HL-60/S4 treated with phorbol 12-myristate 13-acetate at 8.2 ng/mL for 4 days and 3 days (cell line): Measurements from ENCODE around the gene CNOT2.

Experiments used
- in situ Hi-C: fragments of 300-500 bp; cut with MboI; formaldehyde crosslinking; loops from 2 replicates; pipeline ENCODE4 v1.15.0; 2022; ENCODE audit warnings: low sequenced_read_pairs

Gene CNOT2

DNA sequence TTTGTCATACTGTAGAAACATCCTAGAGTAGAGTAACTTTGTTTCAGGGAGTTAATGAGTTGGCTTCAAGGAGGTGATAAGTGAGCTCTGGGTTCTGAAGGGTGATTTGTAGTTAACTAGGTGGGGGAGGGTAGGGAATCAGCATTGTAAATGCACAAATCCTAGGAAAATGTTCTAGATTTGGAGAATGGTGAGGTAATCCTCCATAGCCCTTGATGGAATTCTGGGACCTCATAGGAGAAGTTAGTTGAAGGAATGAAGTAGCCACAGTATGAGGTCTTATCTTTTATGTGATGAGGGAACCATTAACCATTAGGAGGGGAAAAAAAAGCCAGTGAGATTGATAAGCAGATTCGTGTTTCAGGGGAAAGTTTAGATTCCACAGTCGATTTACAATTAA lies 8.0 kb downstream of the CNOT2 start:
- in situ Hi-C loops: no loop called here

DNA sequence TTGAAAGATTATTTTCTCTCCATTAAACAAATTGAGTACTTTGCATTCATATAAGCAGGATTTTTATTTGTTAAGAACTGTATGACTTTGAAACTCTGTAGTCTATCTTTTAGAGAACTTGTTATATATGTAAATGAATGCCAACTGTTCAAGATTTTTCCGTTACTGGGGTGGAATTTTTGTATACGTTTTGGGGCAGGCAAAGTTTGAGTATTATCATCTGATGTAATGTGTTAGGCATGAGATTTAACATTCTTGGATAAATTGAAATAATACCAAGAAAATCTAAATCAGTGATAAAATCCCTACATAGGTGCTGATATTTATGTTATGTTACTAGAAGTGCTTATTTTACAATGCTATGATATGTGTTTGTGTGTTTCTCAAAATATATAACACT lies 8.4 kb downstream of the CNOT2 start:
- in situ Hi-C loops: no loop called here

DNA sequence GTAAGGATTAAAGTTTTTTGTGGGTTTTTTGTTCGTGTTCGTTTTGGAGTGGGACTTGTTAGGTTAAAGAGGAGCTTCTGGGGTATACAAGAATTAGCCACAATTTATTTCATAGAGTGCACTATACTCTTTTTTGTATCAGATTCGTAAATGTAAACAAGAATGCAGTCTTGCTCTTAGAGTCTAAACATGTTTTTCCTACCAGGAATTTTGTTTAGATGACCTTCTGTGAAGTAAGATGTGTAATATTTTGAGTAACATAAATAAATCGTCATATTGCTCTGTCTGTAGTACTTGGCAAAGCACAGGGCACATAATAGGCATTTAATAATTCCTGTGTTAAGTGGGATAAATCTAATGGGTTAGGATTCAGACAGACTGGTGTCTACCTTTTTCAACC lies 9.6 kb downstream of the CNOT2 start:
- in situ Hi-C loops: no loop called here

DNA sequence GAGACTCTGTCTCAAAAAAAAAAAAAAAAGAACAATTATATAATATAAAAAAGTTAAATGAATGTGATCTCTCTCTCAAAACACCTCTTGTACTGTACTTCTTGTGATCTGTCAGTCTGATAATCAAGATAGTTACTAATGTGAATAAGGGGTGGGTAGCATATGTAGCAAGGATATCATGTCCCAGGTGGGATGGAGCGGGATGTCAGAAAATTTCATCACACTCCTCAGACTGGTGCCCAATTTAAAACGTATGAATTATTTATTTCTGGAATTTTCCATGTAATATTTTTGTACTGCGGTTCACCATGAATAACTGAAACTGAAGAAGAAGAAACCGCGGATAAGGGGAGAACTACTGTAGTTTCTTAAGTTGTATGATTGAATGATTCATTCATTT lies 11.0 kb downstream of the CNOT2 start:
- in situ Hi-C loops: no loop called here

DNA sequence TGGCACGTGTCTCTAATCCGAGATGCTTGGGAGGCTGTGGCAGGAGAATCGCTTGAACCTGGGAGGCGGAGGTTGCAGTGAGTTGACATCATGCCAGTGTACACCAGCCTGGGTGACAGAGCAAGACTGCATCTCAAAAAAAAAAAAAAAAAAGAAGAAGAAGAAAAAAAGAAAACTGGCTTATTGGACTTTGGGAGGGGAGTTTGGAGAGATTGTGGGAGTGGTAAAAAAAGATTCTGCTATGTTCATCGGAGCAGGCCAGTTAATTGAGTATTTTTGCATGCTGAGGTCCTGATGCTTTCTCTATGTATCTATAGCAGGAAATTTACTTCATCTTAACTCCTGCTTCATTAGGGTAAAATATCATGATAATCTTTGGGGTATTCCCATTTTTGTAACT lies 11.6 kb downstream of the CNOT2 start:
- in situ Hi-C loops: no loop called here

DNA sequence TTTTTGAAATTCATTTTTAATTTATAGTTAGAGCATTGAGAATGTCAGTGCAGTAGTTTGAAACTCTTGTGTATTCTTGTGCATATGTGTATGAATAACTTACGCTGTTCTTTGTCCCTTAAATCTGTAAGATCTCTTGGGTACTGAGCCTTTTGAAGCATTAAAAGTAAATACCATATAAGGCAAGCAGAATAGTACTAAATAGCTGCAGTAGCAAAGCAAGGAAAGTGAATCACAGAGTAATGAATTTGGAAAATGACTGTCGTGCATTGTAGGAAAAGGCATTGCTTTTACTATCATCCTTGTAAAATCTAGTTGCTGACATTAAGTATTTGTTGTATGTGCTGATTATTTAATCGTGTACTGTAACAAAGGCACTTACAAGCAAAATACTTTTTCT lies 12.1 kb downstream of the CNOT2 start:
- in situ Hi-C loops: no loop called here

DNA sequence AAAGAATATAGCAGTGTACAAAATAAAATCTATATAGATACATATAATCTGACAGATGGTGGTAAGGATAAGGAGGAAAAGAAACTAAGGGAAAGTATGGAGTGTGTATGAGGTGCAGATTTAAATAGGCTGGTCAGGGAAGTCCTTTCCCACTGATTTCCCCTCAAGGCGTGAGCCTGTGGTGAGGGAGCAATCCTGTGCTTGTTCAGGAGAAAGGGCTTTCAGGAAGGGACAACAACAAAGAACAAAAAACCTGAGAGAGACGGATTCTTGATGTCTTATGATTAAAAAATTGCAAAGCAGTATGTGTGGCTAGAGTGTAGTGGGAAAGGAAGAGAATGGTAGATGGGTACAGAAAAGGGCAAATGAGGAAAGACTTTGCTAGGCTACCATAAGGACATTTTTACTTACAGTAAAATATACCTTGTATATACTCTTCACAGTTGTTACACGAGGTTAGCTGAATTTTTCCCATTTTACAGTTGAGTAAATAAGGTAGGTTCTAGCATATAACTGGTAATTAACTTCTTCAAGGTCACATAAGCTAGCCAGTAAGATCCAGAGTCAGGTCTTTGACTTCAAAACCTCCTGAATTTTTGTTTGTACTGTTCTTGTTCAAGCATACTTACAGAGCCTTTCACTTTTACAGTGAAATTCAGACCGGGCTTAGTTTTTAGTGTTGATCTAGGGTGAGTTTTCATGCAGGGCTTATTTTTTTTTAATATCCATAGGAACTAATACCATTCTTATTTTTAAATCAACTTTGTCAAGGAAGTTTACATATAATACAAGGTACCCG lies 15.6 kb downstream of the CNOT2 start:
- in situ Hi-C loops: no loop called here

DNA sequence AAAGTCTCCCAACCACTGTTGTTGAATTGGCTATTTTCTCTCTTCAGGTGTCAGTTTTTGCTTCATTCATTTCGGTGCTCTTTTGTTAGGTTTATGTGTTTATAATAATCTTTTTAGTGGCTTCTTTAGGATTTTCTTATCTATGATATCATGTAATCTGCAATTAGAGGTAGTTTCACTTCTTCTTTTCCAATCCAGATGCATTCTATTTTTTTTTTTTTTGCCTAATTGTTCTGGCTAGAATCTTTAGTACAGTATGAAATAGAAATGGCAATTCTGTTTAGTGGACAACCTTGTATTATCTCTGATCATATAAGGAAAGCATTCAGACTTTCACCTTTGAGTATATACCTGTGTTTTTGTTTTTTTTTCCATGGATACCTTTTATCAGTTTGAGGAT lies 17.4 kb downstream of the CNOT2 start:
- in situ Hi-C loops: no loop called here

DNA sequence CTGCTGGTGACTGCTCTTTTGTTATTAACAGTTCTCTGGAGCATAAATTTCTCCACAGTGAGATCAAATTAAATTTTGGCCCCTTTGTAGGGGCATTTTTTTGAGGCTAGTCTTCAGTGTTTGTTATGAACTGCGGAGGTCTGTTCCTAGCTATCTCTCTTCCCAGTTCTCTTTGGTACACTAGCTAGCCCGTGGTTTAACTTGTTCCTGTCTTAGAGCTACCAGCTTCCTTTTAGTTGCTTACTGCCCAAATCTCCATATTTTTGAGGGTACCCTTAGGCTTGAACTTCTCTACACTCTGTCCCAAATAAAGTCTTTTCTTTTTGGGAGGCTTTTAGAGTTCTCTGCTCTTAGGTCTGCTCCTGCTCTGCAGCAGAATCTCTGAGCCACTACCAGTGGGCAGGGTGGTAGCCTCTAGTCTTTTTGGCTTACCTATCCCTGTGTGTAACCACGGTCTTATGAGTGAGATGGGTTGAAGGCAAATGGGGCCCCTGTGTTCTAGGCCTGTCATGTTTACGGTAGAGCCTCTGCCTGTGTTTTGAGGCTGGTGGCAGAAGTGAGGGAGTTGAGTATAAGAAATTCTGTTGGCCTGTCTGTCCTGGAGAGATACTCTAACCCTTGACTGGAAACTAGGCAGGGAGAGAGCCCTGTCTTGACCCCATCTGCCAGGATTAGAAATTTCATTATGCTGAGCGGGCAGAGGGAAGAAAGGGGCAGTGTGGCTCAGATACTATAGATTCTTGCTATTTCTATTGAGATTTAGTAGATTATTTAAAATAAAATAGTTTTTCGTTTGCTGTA lies 21.0 kb downstream of the CNOT2 start:
- in situ Hi-C loops: no loop called here

DNA sequence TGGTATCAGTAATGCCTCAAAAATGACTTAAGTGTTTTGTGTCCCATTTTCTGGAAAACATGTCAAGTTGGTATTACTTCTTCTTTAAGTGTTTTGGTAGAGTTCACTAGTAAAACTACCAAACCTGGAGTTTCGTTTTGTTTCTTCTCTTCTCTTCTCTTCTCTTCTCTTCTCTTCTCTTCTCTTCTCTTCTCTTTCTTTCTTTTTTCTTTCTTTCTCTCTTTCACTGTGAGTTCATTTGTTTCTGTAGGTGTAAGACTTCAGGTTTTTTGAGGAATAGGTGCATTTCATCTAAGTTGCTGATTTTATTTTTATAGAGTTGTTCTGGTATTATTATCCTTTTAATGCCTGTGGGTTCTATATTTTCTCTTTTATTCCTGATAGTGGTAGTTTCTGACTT lies 21.9 kb downstream of the CNOT2 start:
- in situ Hi-C loops: no loop called here

DNA sequence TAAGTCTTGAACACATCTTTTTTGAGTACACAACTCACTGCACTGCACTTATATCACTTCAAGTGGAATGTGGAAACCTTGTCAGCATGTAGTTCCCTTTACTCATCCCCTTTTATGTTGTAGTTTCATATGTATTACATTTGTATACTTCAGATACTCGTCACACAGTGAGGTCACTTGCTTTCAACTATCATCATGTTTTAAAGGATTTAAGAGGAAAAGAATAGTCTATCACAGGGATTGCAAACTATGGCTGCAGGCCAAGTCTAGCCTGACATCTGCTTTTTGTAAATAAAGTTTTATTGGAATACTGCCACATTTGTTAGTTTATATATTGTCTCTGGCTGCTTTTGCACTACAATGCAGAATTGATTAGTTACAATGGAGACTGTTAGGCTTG lies 24.3 kb downstream of the CNOT2 start:
- in situ Hi-C loops: no loop called here

DNA sequence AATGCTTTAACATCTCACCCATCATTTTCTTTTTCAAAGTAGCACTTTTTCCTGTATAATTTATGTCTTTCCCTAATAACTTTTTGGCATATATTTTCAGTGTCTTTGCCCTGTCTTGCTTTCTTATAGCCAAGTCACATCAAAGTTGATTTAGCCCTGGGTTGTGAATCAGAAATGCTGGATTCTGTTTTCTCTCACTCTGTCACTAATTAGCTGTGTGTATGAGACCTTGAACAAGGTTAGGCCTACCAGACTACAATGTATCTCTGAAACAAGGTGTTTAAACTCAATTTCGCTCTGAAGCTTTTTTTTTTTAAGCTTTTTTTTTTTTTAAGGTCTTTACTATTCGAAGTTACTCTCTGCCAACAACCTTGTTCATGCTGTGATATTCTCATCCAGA lies 25.7 kb downstream of the CNOT2 start:
- in situ Hi-C loops: no loop called here

DNA sequence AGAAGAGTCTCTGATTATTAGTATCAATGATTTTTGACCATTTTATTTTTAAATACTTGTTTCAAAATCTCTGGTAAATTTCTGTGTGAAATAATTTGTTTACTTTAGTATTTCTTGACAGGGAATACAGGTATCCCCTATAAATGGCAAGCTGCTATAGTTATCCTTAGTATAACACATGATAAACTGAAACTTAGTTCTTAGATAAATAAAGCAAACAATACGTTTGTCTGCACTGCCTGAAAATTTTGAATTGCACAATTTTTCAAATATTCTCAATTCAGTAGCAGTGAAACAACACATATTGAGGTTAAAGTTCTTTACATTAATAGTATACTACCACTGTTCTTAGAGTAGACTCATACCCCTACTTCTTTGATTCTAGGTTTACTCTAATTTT lies 26.9 kb downstream of the CNOT2 start:
- in situ Hi-C loops: no loop called here

DNA sequence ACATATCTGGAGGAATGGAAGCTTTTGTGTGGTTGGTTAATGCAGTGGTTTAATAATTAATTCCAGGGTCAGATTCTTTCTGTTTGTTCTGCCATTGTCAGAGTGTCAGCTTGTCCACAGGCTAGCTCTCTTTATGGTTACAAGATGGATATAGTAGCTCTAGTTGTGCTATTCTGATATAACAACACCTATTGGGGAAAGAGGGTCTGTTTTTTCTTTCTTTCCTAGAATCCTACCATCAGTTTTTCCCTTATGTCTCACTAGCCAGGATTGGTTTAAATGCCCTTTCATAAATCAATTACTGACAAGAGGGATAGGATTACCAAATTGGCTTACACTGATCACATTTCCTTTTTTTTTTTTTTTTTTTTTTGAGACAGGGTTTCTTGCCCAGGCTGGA lies 27.8 kb downstream of the CNOT2 start:
- in situ Hi-C loops: no loop called here

DNA sequence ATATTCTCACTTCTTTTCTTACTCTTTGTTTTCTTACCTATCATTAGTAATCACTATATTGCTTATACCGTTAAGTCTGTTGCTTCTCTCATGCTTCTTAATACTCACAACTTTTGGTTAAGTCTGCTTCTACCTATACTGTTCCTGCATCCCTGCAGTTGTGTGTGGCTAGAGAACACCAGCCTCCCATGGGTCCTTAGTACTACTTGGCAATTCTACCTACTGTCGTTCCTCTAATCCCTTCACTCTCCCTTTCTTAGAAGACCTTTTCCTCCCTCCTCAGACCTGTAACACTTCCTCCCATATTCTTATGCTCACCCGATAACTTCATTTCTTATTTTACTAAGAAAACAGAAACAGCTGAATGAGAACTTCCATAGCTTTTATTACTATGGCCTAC lies 29.3 kb downstream of the CNOT2 start:
- in situ Hi-C loops: no loop called here

DNA sequence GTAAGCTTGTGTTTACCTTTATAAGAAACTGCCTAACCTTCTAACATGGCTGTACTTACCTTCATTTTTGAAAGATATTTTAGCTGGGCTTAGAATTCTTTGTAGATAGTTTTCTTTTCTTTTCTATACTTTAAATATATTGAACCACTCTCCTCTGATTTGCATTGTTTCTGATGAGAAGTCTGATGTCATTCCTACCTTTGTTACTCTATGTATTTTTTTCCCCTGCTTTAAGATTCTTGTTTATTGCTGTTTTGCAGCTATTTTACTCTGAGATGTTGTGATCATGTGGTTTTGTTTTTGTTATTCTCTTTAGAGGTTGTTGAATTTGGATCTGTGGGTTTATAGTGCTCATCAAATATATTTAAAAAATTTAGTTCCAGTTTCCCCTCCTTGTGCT lies 31.8 kb downstream of the CNOT2 start:
- in situ Hi-C loops: no loop called here

DNA sequence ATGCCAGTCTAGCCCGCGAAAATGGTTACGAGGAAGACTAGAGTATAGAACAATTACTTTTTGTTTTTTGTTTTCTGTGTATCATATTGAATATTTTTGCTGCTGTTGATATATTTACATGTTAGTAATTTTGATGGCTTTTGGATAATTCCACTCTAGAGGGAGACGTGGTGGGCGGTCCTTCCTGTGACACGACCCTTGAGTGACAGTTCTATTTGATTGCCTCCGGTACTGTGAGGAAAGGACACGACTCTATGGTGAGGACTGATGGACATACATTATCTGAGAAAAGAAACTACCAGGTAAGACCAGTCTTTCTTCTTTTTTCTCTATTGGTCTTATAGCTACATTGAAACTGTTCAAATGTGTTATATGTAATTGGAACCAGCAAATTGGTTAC lies 34.7 kb downstream of the CNOT2 start:
- in situ Hi-C loops: no loop called here

DNA sequence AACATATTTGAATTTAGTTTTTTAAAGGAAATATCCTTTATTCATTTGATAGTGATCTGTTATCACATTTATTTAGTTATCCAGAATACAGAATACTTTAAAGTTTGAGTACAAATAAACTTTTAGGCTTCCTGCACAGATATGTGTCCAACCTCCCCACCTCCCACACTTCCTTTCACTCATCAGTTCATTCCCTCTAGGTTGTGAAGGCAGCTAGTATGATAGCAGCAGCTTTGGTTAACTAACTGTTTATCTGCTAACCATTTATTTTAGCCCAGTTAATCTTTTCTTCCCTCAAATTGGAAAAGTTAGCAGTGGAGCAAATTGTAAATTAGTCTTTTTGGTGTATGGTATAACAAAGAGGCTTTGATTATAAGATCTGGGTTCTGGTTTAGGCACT lies 35.7 kb downstream of the CNOT2 start:
- in situ Hi-C loops: no loop called here

DNA sequence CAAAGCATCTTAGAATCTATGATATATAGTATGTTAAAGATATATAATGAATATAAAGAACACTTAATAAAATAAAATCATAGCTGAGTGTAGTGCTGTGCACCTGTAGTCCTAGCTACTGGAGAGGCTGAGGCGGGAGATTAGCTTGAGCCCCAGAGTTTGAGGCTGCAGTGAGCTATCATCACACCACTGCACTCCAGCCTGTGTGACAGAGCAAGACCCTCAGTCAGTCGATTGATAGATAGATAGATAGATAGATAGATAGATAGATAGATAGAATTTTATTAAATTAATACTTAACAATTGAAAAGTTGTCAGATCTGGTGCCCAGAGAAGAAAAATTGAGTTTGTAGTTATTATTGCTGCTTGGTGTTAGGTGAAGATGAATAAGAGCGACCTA lies 40.0 kb downstream of the CNOT2 start:
- in situ Hi-C loops: no loop called here

DNA sequence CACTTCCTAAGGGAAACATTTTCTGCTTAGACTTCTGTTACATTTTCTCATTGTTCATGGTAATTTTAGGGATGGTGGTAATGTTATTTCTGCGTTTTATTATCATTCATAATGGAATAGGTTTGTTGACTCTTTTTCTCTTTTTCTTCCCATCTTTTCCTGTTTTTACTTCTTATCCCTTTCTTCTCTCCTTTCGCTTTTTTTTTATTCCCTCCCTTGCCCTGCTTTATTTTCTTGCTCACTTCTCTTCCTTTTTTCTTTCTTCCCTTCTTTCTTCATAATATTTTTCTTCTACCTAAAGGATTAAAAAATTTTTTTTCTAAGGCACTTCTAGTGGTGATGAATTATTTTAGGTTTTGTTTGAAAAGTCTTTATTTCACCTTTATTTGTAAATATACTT lies 45.6 kb downstream of the CNOT2 start:
- in situ Hi-C loops: no loop called here

DNA sequence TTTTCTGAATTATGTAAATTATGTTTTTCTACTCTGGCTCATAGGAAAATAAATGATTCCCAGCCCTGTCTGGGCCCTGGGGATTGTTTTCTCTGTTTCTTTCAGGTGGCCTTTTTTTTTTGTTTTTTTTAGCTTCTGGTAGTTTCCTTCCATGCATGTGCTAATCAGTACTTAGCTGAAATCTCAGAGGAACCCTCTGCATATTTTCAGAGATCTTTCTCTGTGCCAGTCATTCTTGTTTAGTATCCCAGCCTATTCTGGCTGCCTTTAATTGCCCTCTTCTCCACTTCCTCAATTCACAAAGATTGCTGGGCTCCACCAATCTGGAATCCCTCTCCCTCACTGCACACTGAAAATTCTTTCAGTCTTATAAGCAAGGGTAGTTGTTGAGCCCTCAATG lies 46.9 kb downstream of the CNOT2 start:
- in situ Hi-C loops: no loop called here

DNA sequence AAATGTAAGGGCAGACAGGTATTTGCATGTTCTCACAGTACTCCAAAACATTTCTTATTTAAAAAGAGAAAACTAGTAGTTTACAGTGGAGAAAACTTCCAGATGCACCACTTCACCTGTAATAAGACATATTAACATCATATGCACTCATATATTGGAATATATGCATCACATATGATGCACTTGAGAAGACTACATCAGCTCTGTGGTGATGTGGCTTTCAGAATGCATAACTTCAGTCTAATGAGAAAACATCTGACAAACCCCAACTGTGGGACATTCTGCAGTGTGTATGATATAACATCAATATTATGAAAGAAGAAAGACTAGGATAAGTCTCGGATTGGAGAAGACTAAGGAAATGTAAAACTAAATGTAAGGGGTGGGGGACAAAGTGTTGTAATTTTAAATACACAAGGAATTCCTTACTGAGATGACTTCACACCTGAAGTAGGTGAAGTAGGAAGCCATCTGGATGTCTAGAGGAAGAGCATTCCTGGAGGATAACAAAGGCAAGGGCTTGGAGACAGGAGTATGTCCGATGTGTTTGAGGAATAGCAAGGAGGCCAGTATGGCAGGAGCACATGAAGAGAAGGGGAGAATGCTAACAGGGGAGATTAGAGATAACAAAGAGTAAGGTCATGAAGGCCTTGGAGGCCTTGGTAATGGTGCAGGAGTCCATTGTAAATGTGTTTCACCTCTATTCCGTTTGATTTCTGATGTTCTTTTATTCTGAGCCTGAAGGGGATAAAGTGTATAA lies 49.0 kb downstream of the CNOT2 start:
- in situ Hi-C loops: no loop called here
